ENCODE measurements around the gene POLR2L. TPM values are rescaled to one million over a fixed set of nuclear protein-coding genes. Genes with fewer than 3 reads are reported as not detected.

POLR2L gene
- total and polyA plus RNA-seq, 5 donors from 2014 or later, result 43.1 to 101 (median 74.3) TPM

DNA sequence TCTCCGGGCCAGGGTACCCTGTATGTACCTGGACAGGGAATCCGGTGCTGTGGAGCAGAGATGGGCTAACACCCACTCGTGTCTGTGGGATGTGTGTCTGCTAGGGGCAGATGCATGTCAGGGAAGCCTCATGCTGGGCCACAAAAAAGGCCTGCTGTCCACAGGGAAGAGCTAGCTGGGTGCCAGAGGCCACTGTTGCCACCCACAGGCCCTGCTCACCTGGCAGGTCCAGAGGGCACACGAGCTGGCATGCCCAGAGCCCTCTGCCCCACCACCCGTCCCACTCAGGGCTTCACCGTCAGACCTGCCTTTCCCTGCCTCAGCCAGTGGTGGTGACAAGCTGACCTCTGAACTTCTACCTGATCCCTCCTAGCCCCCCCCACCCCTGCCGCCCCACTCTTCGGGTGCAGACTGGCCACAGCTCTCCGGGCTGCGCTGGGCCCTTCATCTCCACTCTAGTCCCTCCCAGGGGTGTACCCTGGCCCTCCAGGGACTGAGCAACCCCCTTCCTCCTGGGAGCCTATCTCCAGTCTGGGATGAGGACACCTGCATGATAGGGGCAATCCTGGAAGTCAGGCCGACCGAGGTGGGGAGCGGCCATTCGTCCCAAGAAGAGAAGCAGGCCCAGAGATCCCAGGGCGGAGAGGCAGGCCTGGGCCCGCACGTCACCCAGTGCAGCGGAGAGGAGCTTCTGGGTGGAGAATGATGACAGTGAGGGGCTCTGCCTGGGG lies 45.6 kb downstream of the POLR2L start:
- DNase-seq, result no peak
- no peaks in the 10 kb centered on the region for H3K9me3 Mint-ChIP-seq
- peaks cover 38% of the 10 kb centered on the region for H3K4me1 ChIP-seq (ENCODE audit: control insufficient read depth, insufficient read depth, low read length, poor library complexity, severe bottlenecking)
- H3K27ac ChIP-seq (ENCODE audit: insufficient read depth, low read length, poor library complexity, severe bottlenecking), result peak overlapping the region; percentile 92
- no peaks in the 10 kb centered on the region for H3K27me3 ChIP-seq (ENCODE audit: control insufficient read depth, insufficient read depth, low read length)
- no peaks in the 10 kb centered on the region for H3K27me3 Mint-ChIP-seq
- peak overlapping the region; percentile 90 to 99 (median 96) for H3K4me3 Mint-ChIP-seq
- no peaks in the 10 kb centered on the region for H3K36me3 Mint-ChIP-seq
- peaks cover 0 to 17% (median 3%) of the 10 kb centered on the region in 4 donors for H3K4me1 Mint-ChIP-seq
- H3K27ac Mint-ChIP-seq, result peak overlapping the region; percentile 80 to 91 (median 87)
- peak overlapping the region; percentile 70 for H3K4me3 ChIP-seq (ENCODE audit: low read depth, low read length)
- peaks cover 8% of the 10 kb centered on the region for H3K36me3 ChIP-seq (ENCODE audit: control insufficient read depth, insufficient read depth, low read length)
- no peaks in the 10 kb centered on the region for H3K9me3 ChIP-seq (ENCODE audit: control insufficient read depth in 2 of 2, low read length in 2 of 2)
- no peak for ATAC-seq (ENCODE audit: low read depth in 2 of 2)

DNA sequence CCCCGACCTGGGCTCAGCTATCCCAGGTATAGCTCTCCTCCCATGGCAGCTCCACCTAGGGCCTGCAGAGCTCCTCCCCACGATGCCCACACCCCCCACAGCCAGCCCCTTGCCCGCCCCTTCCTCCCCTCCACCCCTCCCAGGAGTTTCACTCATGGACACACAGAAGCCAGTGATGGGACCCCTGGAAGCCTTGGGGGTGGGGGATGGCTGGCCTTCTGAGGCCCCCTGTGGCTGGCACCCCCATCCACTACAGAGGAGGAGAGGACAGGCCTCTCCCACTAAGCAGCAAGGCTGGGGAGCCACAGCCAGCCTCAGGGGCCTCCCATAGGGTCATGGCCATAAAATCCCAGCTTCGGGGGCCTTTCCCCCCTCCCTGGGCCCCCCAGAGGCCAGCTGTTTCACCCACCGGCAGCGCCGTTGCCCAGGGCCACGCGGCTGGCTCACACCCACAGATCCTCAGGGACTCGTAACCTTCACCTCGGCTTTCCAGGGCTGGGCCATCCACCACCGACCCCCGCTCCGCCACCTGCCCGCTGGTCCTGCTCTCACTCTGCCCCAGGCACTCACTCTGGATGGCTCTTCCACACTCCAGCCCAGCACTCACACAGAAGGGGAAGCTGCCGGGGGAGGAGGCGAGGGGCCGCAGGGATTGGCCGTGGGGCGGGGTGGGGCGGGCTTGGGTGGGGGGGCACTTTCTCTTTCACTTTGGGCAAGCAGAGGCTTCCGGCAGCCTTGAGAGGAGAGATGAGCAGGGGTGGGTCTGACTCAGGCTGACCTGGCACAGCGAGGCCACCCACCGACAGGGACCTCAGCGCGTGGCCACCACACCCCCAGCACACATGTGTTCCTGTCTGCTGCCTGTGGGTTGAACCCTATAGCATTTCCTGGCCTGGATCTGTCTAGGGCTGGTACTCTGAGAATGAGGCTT lies 46.4 kb downstream of the POLR2L start:
- Mint-ChIP-seq H3K4me1 (peaks cover 0 to 17% (median 3%) of the 10 kb centered on the region in 4 donors), H3K9me3 (no peaks in the 10 kb centered on the region), H3K27ac (peak overlapping the region; percentile 74 to 91 (median 87)), H3K4me3 (peak overlapping the region; percentile 90 to 99 (median 96)), H3K36me3 (no peaks in the 10 kb centered on the region), H3K27me3 (no peaks in the 10 kb centered on the region)
- peaks cover 38% of the 10 kb centered on the region for H3K4me1 ChIP-seq (ENCODE audit: control insufficient read depth, insufficient read depth, low read length, poor library complexity, severe bottlenecking)
- H3K9me3 ChIP-seq (ENCODE audit: control insufficient read depth in 2 of 2, low read length in 2 of 2), result no peaks in the 10 kb centered on the region
- DNase-seq (peak; percentile 73 to 91 (median 75)), ATAC-seq (ENCODE audit: low read depth in 2 of 2) (peak; percentile 57)
- H3K4me3 ChIP-seq (ENCODE audit: low read depth, low read length), result peak overlapping the region; percentile 70
- H3K36me3 ChIP-seq (ENCODE audit: control insufficient read depth, insufficient read depth, low read length), result peaks cover 8% of the 10 kb centered on the region
- no peaks in the 10 kb centered on the region for H3K27me3 ChIP-seq (ENCODE audit: control insufficient read depth, insufficient read depth, low read length)
- peak overlapping the region; percentile 92 for H3K27ac ChIP-seq (ENCODE audit: insufficient read depth, low read length, poor library complexity, severe bottlenecking)

DNA sequence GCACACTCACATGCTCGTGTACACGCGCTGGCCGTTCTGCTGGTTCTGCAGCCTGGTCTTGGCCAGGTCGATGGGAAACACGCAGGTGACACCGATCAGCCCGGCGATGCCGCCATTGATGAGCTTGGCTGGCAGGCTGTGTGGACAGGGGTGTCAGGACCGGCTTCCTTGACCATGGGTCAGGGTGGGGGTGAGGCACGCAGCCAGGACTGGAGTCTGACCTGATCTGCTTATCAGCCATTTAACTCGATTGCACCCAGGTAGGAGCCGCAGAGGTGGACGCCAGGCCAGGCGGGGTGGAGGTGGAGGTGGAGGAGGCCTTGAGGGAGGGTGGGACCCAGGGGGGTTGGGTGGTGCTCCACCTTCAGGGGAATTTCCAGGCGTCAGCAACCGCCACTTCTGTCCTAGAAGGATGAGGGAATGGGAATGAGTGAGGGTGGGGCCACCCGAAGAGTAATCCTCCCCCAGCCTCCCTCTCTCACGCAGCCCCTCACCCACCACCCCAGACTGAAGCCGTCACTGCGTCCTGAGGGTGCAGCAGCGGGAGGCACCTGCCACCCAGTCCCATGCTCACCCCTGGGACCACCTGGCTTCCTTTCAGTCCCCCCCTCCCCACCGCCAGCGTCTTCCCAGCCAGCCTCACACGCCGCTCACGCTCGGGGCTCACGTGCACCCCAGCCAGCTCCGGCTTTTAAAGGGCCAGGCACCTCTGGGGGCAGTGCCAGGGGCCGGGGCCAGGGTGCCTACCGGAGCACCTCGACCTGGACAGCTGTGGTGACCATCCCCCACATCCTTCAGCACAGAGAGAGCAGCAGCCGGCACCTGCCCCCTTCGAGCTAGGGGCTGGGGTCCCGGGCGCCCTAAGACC lies 47.3 kb downstream of the POLR2L start:
- no peaks in the 10 kb centered on the region for H3K27me3 Mint-ChIP-seq
- peaks cover 0 to 17% (median 3%) of the 10 kb centered on the region in 4 donors for H3K4me1 Mint-ChIP-seq
- no peak overlapping the region for H3K27ac Mint-ChIP-seq
- H3K36me3 ChIP-seq (ENCODE audit: control insufficient read depth, insufficient read depth, low read length), result peaks cover 8% of the 10 kb centered on the region
- H3K9me3 ChIP-seq (ENCODE audit: control insufficient read depth in 2 of 2, low read length in 2 of 2), result no peaks in the 10 kb centered on the region
- peak overlapping the region; percentile 32 to 90 (median 69) for H3K4me3 Mint-ChIP-seq
- no peaks in the 10 kb centered on the region for H3K27me3 ChIP-seq (ENCODE audit: control insufficient read depth, insufficient read depth, low read length)
- H3K9me3 Mint-ChIP-seq, result no peaks in the 10 kb centered on the region
- no peaks in the 10 kb centered on the region for H3K36me3 Mint-ChIP-seq
- no peak for ATAC-seq (ENCODE audit: low read depth in 2 of 2)
- no peak for DNase-seq
- H3K4me3 ChIP-seq (ENCODE audit: low read depth, low read length), result no peak overlapping the region
- peaks cover 38% of the 10 kb centered on the region for H3K4me1 ChIP-seq (ENCODE audit: control insufficient read depth, insufficient read depth, low read length, poor library complexity, severe bottlenecking)
- peak overlapping the region; percentile 92 for H3K27ac ChIP-seq (ENCODE audit: insufficient read depth, low read length, poor library complexity, severe bottlenecking)

DNA sequence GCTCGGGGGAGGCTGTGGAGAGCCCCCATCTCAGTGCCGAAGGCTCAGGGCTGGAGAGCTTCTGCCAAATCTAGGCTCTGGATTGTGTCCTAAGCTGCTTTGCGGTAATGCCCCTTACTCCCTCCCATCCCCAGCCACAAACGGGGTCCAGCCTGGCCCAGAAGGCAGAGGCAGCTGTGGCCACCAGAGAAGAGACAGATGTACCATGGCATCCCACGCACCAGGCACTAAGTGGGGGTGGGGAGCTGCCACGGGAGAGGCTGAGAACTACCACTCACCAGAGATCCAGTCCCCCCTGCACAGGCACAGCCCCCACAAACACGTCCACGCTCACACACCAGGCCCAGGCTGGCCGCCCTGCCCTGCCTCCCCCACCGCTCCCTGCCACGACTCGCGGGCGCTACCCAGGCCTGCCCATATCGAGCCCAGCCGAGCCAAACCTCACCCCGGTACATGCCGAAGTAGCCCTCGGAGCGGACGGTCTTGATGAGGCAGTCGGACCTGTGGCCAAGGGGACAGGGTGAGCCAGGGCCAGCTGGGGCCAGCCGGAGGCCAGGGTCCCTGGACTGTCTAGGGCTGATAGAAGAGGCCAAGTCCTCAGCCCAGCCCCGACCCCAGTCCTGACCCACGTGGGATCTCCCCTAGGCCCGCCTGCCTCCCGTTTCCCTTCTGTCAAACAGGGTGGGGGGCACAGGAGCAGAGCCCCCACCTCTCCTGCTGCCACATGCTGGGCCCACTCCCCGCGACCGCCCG lies 48.1 kb downstream of the POLR2L start:
- H3K4me3 ChIP-seq (ENCODE audit: low read depth, low read length), result no peak overlapping the region
- no peaks in the 10 kb centered on the region for H3K9me3 ChIP-seq (ENCODE audit: control insufficient read depth in 2 of 2, low read length in 2 of 2)
- Mint-ChIP-seq H3K36me3 (no peaks in the 10 kb centered on the region), H3K9me3 (no peaks in the 10 kb centered on the region), H3K27me3 (no peaks in the 10 kb centered on the region), H3K27ac (no peak overlapping the region), H3K4me1 (peaks cover 0 to 19% (median 3%) of the 10 kb centered on the region in 4 donors), H3K4me3 (peak overlapping the region; percentile 50 to 87 (median 57))
- H3K27me3 ChIP-seq (ENCODE audit: control insufficient read depth, insufficient read depth, low read length), result no peaks in the 10 kb centered on the region
- ATAC-seq (ENCODE audit: low read depth in 2 of 2) (no peak), DNase-seq (no peak)
- no peak overlapping the region for H3K27ac ChIP-seq (ENCODE audit: insufficient read depth, low read length, poor library complexity, severe bottlenecking)
- H3K4me1 ChIP-seq (ENCODE audit: control insufficient read depth, insufficient read depth, low read length, poor library complexity, severe bottlenecking), result peaks cover 44% of the 10 kb centered on the region
- H3K36me3 ChIP-seq (ENCODE audit: control insufficient read depth, insufficient read depth, low read length), result peaks cover 8% of the 10 kb centered on the region

DNA sequence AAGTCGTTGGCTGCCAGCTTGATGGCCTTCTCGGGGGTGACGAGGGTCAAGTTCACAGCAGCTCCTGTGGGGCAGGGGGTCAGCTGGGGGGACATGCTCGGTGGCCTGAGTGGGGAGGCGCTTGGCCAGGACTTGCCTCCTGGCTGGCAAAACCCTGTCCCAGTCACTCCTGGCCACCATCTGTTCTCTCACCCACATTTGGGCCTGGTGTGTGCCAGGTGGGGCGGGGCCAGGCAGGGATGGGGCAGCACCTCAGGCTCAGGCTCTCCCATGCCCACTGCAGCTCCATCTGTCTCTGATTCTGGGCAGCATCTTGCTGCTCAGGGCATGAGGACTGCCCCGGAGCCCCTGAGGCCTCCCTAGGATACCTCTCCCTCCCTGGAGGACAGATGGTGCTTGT lies 48.8 kb downstream of the POLR2L start:
- no peak for ATAC-seq (ENCODE audit: low read depth in 2 of 2)
- Mint-ChIP-seq H3K27ac (no peak overlapping the region), H3K27me3 (no peaks in the 10 kb centered on the region), H3K4me3 (peak overlapping the region in 2 of 4 donors; percentile 9 to 56), H3K36me3 (no peaks in the 10 kb centered on the region), H3K4me1 (peaks cover 0 to 22% (median 3%) of the 10 kb centered on the region in 4 donors), H3K9me3 (no peaks in the 10 kb centered on the region)
- no peak overlapping the region for H3K4me3 ChIP-seq (ENCODE audit: low read depth, low read length)
- H3K27ac ChIP-seq (ENCODE audit: insufficient read depth, low read length, poor library complexity, severe bottlenecking), result no peak overlapping the region
- H3K4me1 ChIP-seq (ENCODE audit: control insufficient read depth, insufficient read depth, low read length, poor library complexity, severe bottlenecking), result peaks cover 41% of the 10 kb centered on the region
- H3K9me3 ChIP-seq (ENCODE audit: control insufficient read depth in 2 of 2, low read length in 2 of 2), result no peaks in the 10 kb centered on the region
- peaks cover 8% of the 10 kb centered on the region for H3K36me3 ChIP-seq (ENCODE audit: control insufficient read depth, insufficient read depth, low read length)
- no peaks in the 10 kb centered on the region for H3K27me3 ChIP-seq (ENCODE audit: control insufficient read depth, insufficient read depth, low read length)
- no peak for DNase-seq

DNA sequence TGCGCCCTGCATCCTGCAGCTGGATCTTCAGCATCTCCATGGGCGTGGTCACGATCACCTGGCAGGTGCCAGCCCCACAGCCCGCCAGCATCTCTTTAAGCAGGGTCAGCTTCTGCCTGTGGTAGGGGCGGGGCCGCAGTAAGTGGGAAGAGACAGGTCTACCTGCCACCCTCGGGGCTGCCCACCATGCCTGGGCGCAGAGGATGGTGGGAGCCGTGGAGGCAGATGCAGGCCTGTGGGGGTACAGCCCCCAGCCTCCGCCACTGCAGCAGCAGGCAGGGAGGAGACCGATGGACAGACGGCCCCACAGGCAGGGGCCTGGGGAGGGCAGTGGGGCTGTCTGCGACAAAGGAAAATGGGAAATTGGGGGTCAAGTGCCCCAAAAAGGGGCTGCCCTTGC lies 49.5 kb downstream of the POLR2L start:
- Mint-ChIP-seq H3K36me3 (no peaks in the 10 kb centered on the region), H3K4me3 (no peak overlapping the region), H3K27me3 (no peaks in the 10 kb centered on the region), H3K9me3 (no peaks in the 10 kb centered on the region), H3K4me1 (peaks cover 0 to 28% (median 3%) of the 10 kb centered on the region in 4 donors), H3K27ac (peak overlapping the region in 1 of 3 donors; percentile 43)
- H3K4me1 ChIP-seq (ENCODE audit: control insufficient read depth, insufficient read depth, low read length, poor library complexity, severe bottlenecking), result peaks cover 43% of the 10 kb centered on the region
- H3K4me3 ChIP-seq (ENCODE audit: low read depth, low read length), result no peak overlapping the region
- H3K36me3 ChIP-seq (ENCODE audit: control insufficient read depth, insufficient read depth, low read length), result peaks cover 8% of the 10 kb centered on the region
- H3K27ac ChIP-seq (ENCODE audit: insufficient read depth, low read length, poor library complexity, severe bottlenecking), result no peak overlapping the region
- ATAC-seq (ENCODE audit: low read depth in 2 of 2), result no peak
- no peaks in the 10 kb centered on the region for H3K9me3 ChIP-seq (ENCODE audit: control insufficient read depth in 2 of 2, low read length in 2 of 2)
- no peak for DNase-seq
- H3K27me3 ChIP-seq (ENCODE audit: control insufficient read depth, insufficient read depth, low read length), result no peaks in the 10 kb centered on the region

DNA sequence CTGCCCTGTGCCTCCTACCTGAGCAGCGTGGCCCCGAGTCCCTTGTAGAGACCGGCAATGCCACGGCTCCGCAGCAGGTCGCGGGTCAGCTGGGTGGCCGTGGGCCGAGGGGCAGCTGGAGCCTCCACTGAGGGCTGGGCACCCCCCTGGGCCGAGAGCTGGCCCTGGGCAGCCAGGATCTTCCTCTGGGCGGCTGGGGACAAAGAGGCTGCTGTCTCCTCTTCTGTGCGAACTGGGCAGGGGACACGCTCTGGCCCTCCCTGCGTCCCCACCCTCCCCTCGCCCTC lies 49.9 kb downstream of the POLR2L start:
- Mint-ChIP-seq H3K27me3 (no peaks in the 10 kb centered on the region), H3K4me3 (no peak overlapping the region), H3K27ac (no peak overlapping the region), H3K9me3 (no peaks in the 10 kb centered on the region), H3K36me3 (no peaks in the 10 kb centered on the region), H3K4me1 (peaks cover 0 to 30% (median 3%) of the 10 kb centered on the region in 4 donors)
- H3K9me3 ChIP-seq (ENCODE audit: control insufficient read depth in 2 of 2, low read length in 2 of 2), result no peaks in the 10 kb centered on the region
- no peak for ATAC-seq (ENCODE audit: low read depth in 2 of 2)
- DNase-seq, result no peak
- H3K4me3 ChIP-seq (ENCODE audit: low read depth, low read length), result no peak overlapping the region
- no peaks in the 10 kb centered on the region for H3K27me3 ChIP-seq (ENCODE audit: control insufficient read depth, insufficient read depth, low read length)
- no peak overlapping the region for H3K27ac ChIP-seq (ENCODE audit: insufficient read depth, low read length, poor library complexity, severe bottlenecking)
- H3K36me3 ChIP-seq (ENCODE audit: control insufficient read depth, insufficient read depth, low read length), result peaks cover 8% of the 10 kb centered on the region
- peaks cover 44% of the 10 kb centered on the region for H3K4me1 ChIP-seq (ENCODE audit: control insufficient read depth, insufficient read depth, low read length, poor library complexity, severe bottlenecking)
